ENCODE data around the gene ATF3. TPM values are rescaled to one million over a fixed set of nuclear protein-coding genes. Genes with fewer than 3 reads are reported as not detected.

The ATF3 gene
- total RNA-seq, 1 donor = 5.2 TPM

DNA sequence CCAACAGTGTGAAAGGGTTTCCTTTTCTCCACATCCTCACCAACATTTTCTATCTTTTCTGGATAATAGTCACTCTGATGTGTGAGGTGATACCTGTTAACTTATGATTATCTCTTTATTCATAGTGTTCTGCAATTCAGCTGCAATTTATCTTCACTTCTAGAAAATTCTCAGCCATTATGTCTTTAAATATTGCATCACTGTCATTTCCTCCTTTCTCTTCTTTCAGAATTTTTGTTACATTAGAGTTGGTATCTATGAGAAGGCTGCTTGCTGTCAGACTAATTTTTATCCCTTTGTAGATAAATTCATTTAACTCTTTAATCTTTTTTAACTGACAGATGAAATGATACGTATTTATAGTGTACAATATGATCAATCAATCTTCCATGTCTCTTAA lies 30.5 kb upstream of the ATF3 start:
- no peak for DNase-seq (ENCODE audit: low read depth)

DNA sequence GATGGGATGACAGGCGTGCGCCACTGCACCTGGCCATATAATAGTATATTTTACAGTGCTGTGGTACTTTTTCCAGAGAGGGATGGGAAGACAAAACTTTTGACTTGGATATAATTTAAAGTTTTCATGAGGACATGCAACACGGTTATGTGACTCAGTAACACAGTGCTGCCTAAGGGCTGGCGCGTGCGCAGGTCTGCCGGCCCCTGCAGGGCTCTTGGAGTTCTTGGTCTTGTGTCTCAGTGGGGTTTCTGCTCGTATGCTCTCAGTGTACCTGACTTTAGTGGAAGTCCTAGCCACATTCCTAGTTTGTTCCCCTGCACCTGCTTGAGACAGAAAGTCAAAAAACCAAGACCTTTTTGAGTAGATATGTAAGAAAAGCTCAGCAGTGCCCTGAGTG lies 27.5 kb upstream of the ATF3 start:
- TF ChIP-seq, protein P1, sequence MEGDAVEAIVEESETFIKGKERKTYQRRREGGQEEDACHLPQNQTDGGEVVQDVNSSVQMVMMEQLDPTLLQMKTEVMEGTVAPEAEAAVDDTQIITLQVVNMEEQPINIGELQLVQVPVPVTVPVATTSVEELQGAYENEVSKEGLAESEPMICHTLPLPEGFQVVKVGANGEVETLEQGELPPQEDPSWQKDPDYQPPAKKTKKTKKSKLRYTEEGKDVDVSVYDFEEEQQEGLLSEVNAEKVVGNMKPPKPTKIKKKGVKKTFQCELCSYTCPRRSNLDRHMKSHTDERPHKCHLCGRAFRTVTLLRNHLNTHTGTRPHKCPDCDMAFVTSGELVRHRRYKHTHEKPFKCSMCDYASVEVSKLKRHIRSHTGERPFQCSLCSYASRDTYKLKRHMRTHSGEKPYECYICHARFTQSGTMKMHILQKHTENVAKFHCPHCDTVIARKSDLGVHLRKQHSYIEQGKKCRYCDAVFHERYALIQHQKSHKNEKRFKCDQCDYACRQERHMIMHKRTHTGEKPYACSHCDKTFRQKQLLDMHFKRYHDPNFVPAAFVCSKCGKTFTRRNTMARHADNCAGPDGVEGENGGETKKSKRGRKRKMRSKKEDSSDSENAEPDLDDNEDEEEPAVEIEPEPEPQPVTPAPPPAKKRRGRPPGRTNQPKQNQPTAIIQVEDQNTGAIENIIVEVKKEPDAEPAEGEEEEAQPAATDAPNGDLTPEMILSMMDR (IDR thresholded peaks at IDR 0.05; ENCODE audit: insufficient read depth, low read length) = no peak
- no peak for DNase-seq (ENCODE audit: low read depth)
- no peak overlapping the region for H3K4me3 ChIP-seq (ENCODE audit: low read depth, low read length)

More for the DNA sequence above, 30.5 kb upstream of the ATF3 start:
- H3K4me3 ChIP-seq (ENCODE audit: low read depth, low read length) = no peak overlapping the region
- TF ChIP-seq, protein P1 (IDR thresholded peaks at IDR 0.05; ENCODE audit: insufficient read depth, low read length) = no peak

DNA sequence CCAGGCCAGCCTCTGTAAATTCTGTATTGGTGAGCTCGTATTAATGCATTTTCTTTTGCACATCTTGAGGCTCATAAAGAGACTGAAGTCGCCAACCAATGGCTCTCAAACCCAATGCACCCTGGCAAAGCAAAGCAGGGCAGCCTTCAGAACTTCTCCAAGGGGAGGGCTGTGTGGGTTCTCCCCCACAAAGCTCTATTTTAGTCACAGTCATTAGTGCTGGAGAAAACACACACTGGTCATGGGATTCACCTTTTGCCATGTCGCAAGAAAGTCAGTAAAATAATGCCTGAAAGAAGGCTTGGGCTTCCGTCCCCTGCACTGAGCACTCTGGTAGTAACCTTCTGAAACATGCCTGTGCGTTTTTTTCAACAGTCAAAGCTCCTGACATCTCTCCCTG lies 26.3 kb upstream of the ATF3 start:
- no peak for DNase-seq (ENCODE audit: low read depth)
- TF ChIP-seq, protein P1 (IDR thresholded peaks at IDR 0.05; ENCODE audit: insufficient read depth, low read length) = no peak
- H3K4me3 ChIP-seq (ENCODE audit: low read depth, low read length) = no peak overlapping the region

DNA sequence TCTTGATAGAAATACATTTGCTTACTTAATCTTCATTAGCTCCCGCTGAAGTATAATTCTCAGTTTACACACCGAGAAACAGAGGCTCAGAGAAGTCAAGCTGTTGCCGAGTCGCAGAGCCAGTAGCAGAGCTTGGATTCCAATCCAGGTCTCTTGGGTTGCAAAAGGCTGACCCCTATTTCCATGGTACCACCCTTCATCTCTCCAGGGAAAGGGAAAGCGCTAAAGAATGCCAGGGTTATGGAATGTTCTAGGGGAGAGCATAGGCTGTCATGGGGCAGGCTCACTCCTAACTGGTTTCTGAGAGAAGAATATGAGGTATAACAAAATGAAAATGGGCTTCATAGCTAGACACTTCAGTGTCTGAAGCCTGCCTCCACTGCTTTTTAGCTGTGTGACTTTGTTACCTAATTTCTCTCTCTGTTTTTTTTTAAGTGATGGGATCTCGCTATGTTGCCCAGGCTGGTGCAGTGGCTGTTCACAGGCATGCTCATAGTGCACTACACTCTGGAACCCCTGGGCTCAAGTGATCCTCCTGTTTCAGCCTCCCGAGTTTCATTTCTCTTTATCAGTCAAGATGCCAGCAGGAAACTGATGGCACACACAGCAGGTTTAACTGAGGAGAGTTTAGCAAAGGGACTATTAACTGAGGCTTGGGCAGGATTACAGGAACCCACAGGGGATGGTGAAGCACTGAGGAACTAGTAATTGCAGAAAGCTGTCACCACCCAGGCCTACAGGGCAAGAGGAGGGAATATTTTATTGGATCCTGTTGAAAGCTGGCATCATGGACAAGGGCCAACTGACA lies 25.5 kb upstream of the ATF3 start:
- no peak for DNase-seq (ENCODE audit: low read depth)
- TF ChIP-seq, protein P1 (IDR thresholded peaks at IDR 0.05; ENCODE audit: insufficient read depth, low read length) = no peak
- no peak overlapping the region for H3K4me3 ChIP-seq (ENCODE audit: low read depth, low read length)

DNA sequence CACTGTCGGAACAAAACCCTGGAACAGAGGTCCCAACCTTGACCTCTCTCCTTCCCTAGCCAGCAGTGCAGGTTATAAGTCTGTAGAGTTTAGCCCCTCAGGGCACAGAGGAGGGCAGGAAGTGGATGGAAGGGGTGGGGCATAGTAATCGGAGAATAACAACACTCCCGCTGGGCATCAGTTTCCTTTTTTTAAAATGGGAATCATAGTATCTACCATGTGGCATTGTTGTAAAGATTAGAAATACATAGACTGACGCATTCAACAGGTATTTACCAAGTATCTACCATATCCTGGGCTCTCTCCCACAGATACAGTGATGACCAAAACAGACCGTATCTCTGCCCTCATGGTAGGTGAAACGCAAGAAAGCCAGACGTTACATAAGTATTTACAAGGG lies 24.9 kb upstream of the ATF3 start:
- DNase-seq (ENCODE audit: low read depth) = no peak
- H3K4me3 ChIP-seq (ENCODE audit: low read depth, low read length) = no peak overlapping the region
- TF ChIP-seq, protein P1 (IDR thresholded peaks at IDR 0.05; ENCODE audit: insufficient read depth, low read length) = no peak

DNA sequence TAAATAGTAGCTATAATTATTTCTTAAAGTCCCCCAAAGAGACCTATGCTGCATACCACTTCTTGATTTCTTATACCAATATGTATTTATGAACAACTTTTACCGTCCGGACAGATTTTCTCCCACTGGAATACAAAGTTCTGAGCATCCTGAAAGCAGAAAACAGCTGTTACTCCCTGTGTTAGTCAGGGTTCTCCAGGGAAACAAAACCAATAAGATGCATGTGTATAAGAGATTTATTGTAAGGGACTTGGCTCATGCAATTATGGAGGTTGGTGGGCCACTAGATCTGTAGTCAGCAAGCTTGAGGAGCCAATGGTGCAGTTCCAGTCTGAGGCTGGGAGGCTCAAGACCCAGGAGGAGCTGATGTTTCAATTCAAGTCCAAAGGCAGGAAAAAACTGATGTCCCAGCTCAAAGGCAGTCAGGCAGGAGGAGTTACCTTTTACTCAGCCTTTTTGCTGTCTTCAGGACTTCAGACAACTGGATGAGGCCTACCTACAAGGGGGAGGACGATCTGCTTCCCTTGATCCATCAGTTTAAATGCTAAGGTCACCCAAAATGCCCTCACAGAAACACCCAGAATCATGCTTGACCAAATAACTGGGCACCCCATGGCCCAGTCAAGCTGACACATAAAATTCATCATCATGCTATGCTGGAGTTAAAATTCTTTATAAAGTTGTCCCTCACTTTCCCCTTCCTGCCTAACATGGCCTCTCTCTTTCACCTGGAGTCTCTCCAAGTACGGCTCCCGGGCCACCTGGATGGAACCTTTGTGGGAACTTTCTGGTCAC lies 24.3 kb upstream of the ATF3 start:
- TF ChIP-seq, protein P1 (IDR thresholded peaks at IDR 0.05; ENCODE audit: insufficient read depth, low read length) = no peak
- no peak for DNase-seq (ENCODE audit: low read depth)
- no peak overlapping the region for H3K4me3 ChIP-seq (ENCODE audit: low read depth, low read length)
